GM12878 (cell line): ENCODE measurements around the gene ZNF148. TPM values are rescaled to one million over a fixed set of nuclear protein-coding genes. Genes with fewer than 3 reads are reported as not detected.

Experiments used
- ATAC-seq: fragments of 200-7000 bp; cut with Tn5 transposase; 3 replicates; pipeline ENCODE4 v1.9.1; 2020; ENCODE audit warnings: mild to moderate bottlenecking, moderate library complexity
- BruUV-seq: library from RNA; stranded (reverse); fragments of 400-500 nt; replicated peaks from 2 replicates; lab custom pipeline; 2021; lab: Mats Ljungman, UMichigan
- CTCF ChIA-PET: fragments of 300-600 bp; sonication (Branson Sonifier 250); formaldehyde crosslinking; extraction: SDS; loops from one replicate; lab custom pipeline; 2021; ENCODE audit warnings: inconsistent platforms; lab: Yijun Ruan, JAX
- POLR2A ChIA-PET: fragments of 350-600 bp; formaldehyde crosslinking; extraction: SDS; loops from one replicate; lab custom pipeline; 2021; ENCODE audit warnings: inconsistent platforms; lab: Charles Lee
- RAD21 ChIA-PET: fragments of 300-600 bp; sonication (Branson Sonifier 250); formaldehyde crosslinking; loops from one replicate; lab custom pipeline; 2023; ENCODE audit warnings: antibody characterized with exemption; ENCODE audit not compliant: unreplicated experiment; lab: Charles Lee
- SMC1A ChIA-PET: fragments of 300-600 bp; sonication (Branson Sonifier 250); formaldehyde crosslinking; loops from one replicate; lab custom pipeline; 2023; ENCODE audit not compliant: unreplicated experiment, uncharacterized antibody; lab: Charles Lee
- DNase-seq: peaks from one replicate; pipeline ENCODE4 v3.0.0-alpha.2; 2011; ENCODE audit warnings: low read depth, low spot score
- FAIRE-seq: peaks from 3 replicates; lab custom pipeline; 2011; peaks lifted over from hg19 to GRCh38; lab: Jason Lieb, UNC
- H2AFZ ChIP-seq: 2 replicates; pipeline ENCODE4 v1.6.0; 2011; ENCODE audit warnings: low read depth, low read length, control low read depth; ENCODE audit not compliant: control insufficient read depth
- H3K27ac ChIP-seq: 2 replicates; pipeline ENCODE4 v1.5.1; 2011; ENCODE audit warnings: control low read depth; ENCODE audit not compliant: control insufficient read depth, insufficient read depth
- H3K27me3 ChIP-seq, 2 experiments: replicated peaks in 1 of 2; 2 replicates each; pipeline versions ENCODE4 v1.6.0 to v1.6.1; 2011; ENCODE audit warnings: low read length in 1 of 2; ENCODE audit not compliant: control insufficient read depth in 2 of 2, insufficient read depth in 2 of 2
- H3K36me3 ChIP-seq, 2 experiments: 2 replicates each; pipeline ENCODE4 v1.5.1; 2011; ENCODE audit warnings: low read length in 1 of 2; ENCODE audit not compliant: control insufficient read depth in 2 of 2, insufficient read depth in 2 of 2
- H3K4me1 ChIP-seq: 2 replicates; pipeline ENCODE4 v1.6.1; 2011; ENCODE audit warnings: mild to moderate bottlenecking, low read length, moderate library complexity, mixed read lengths; ENCODE audit not compliant: control insufficient read depth, insufficient read depth
- H3K4me2 ChIP-seq: 2 replicates; pipeline ENCODE4 v1.6.0; 2011; ENCODE audit warnings: control low read depth; ENCODE audit not compliant: control insufficient read depth, insufficient read depth
- H3K4me3 ChIP-seq: fragments of 200-600 bp; sonication (generic); 2 replicates; pipeline ENCODE4 v1.5.1; 2016
- H3K79me2 ChIP-seq: 2 replicates; pipeline ENCODE4 v1.6.0; 2011; ENCODE audit warnings: low read length; ENCODE audit not compliant: control insufficient read depth, insufficient read depth
- H3K9ac ChIP-seq: 2 replicates; pipeline ENCODE4 v1.8.0; 2011; ENCODE audit warnings: low read length, control low read depth, mixed read lengths; ENCODE audit not compliant: control insufficient read depth, insufficient read depth
- H3K9me3 ChIP-seq: replicated peaks from 3 replicates; pipeline ENCODE4 v1.5.1; 2011; ENCODE audit warnings: mild to moderate bottlenecking, low read length; ENCODE audit not compliant: control insufficient read depth, insufficient read depth
- H4K20me1 ChIP-seq: 2 replicates; pipeline ENCODE4 v1.6.0; 2011; ENCODE audit not compliant: control insufficient read depth, insufficient read depth
- ATF7 ChIP-seq: fragments of 450-650 bp; IDR thresholded peaks from 2 replicates; pipeline ENCODE4 v1.6.1; 2016; ENCODE audit warnings: low read depth, mild to moderate bottlenecking
- CBX3 ChIP-seq: fragments of 200-600 bp; sonication (generic); IDR thresholded peaks from 2 replicates; pipeline ENCODE4 v1.6.1; 2016; ENCODE audit warnings: low read depth, borderline replicate concordance
- EZH2 ChIP-seq: IDR thresholded peaks from 2 replicates; pipeline ENCODE4 v1.6.1; 2012; ENCODE audit warnings: low read depth, mild to moderate bottlenecking, control low read depth, inconsistent platforms, low read length, borderline replicate concordance; ENCODE audit not compliant: control insufficient read depth
- IRF4 ChIP-seq: IDR thresholded peaks from 2 replicates; pipeline ENCODE4 v1.6.1; 2011; ENCODE audit warnings: low read depth, low read length
- JUNB ChIP-seq: IDR thresholded peaks from 2 replicates; pipeline ENCODE4 v1.6.1; 2016; ENCODE audit warnings: antibody characterized with exemption, mild to moderate bottlenecking
- JUND ChIP-seq: IDR thresholded peaks from 2 replicates; pipeline ENCODE4 v1.6.1; 2012; ENCODE audit warnings: low read depth, mild to moderate bottlenecking, low read length, improper control_type of control experiment, moderate library complexity
- KDM1A ChIP-seq: fragments of 200-600 bp; sonication (generic); IDR thresholded peaks from 2 replicates; pipeline ENCODE4 v1.6.1; 2016; ENCODE audit warnings: borderline replicate concordance
- NFYA ChIP-seq: IDR thresholded peaks from 2 replicates; pipeline ENCODE4 v1.6.1; 2011; ENCODE audit warnings: low read depth, mild to moderate bottlenecking, low read length, improper control_type of control experiment, borderline replicate concordance
- NR2F1 ChIP-seq: fragments of 450-650 bp; conservative IDR thresholded peaks from 2 replicates; pipeline ENCODE4 v1.6.1; 2017; ENCODE audit warnings: mild to moderate bottlenecking
- POLR2AphosphoS5 ChIP-seq: IDR thresholded peaks from 2 replicates; pipeline ENCODE4 v1.6.1; 2011; ENCODE audit warnings: mild to moderate bottlenecking, low read length, inconsistent platforms
- RAD21 ChIP-seq: IDR thresholded peaks from 2 replicates; pipeline ENCODE4 v1.6.1; 2011; ENCODE audit warnings: mild to moderate bottlenecking, low read depth, low read length, moderate library complexity; ENCODE audit not compliant: insufficient read depth
- RCOR1 ChIP-seq: conservative IDR thresholded peaks from 2 replicates; pipeline ENCODE4 v1.6.1; 2012; ENCODE audit warnings: low read depth, low read length, improper control_type of control experiment
- RELA ChIP-seq: fragments of 450-650 bp; IDR thresholded peaks from 2 replicates; pipeline ENCODE4 v1.8.0; 2014; ENCODE audit warnings: borderline replicate concordance; ENCODE audit not compliant: partially characterized antibody
- SP1 ChIP-seq: IDR thresholded peaks from one replicate; pipeline ENCODE4 v1.6.1; 2011; ENCODE audit warnings: low read depth, low read length
- STAT3 ChIP-seq: IDR thresholded peaks from 2 replicates; pipeline ENCODE4 v1.6.1; 2011; ENCODE audit warnings: low read depth, low read length, improper control_type of control experiment
- ZNF217 ChIP-seq: fragments of 450-650 bp; IDR thresholded peaks from 2 replicates; pipeline ENCODE4 v1.6.1; 2017; ENCODE audit warnings: antibody characterized with exemption, mild to moderate bottlenecking
- WGBS: methylation state at CpG from one replicate; pipeline ENCODE4 v1.1.6; 2016; ENCODE audit warnings: low lambda C conversion rate; ENCODE audit not compliant: insufficient replicate concordance, insufficient coverage; ENCODE audit errors: missing lambda C conversion rate; 5-methylcytosine and 5-hydroxymethylcytosine counted together
- in situ Hi-C: fragments of 300-500 bp; cut with MboI; formaldehyde crosslinking; loops from 9 replicates; pipeline ENCODE4 v1.14.3; 2018; ENCODE audit warnings: mixed read lengths
- intact Hi-C: fragments of 100-400 bp; cut with micrococcal nuclease; formaldehyde crosslinking; loops from one replicate; pipeline ENCODE4 v1.14.2; 2022; ENCODE audit not compliant: unreplicated experiment
- polyA plus RNA-seq, 11 experiments: library from polyadenylated mRNA; depleted of rRNA in 4 of 11; unstranded in 6 of 11; stranded (reverse) in 5 of 11; fragments of >200 nt; fragmentation: Nextera tagmentation in 4 of 11; fragmentation: Illumina TruSeq in 1 of 11; extraction: Ambion mirVana in 4 of 11; extraction: Trizol in 1 of 11; gene quantifications; 1 replicate in 1 of 11; 2 replicates in 10 of 11; pipeline versions ENCODE4 v1.2.1 to v1.2.3, GENCODE V29; 2011 to 2016; ENCODE audit warnings: inconsistent platforms in 2 of 11, missing spikeins in 2 of 11, low read depth in 1 of 11
- total RNA-seq, 4 experiments: library from RNA; depleted of rRNA in 3 of 4; stranded (reverse); fragments of >200 nt in 3 of 4; fragmentation: Illumina TruSeq in 1 of 4; extraction: Trizol in 1 of 4; gene quantifications; 2 replicates each; pipeline versions ENCODE4 v1.2.1 to v1.2.3, GENCODE V29; 2013 to 2021
- TF ChIP-seq, protein P1 (sequence below): IDR thresholded peaks from 2 replicates; pipeline ENCODE4 v1.6.1; 2012; ENCODE audit warnings: low read depth, low read length, improper control_type of control experiment

The ZNF148 gene
- total and polyA plus RNA-seq, 10 of the 15 experiments (the other 5 are each of a cell fraction or from before 2014, with no cell fraction given): 8.6 to 40.4 (median 26.7) TPM

DNA sequence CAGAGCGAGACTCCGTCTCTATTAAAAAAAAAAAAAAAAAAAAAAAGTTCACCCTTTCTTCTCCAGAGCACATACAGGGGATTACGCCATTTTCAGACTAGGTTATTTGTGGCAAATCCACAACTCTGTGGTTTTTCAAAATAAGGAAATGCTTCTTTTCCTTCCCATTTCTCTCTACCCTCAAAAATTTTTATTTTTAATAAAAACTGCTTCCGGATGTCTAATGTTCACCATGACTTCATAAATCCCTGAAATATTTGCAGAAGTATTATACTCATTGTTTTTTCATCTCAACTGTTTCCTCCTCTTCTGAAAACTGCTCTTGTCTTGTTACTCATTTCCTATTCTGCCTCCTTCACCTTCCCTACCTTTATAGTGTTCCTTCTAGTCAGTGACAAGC is 117.6 kb downstream of the ZNF148 start:
- Histone ChIP-seq H2AFZ (no peak overlapping the region), H3K27ac (no peak overlapping the region), H4K20me1 (no peaks in the 10 kb centered on the region), H3K9me3 (no peaks in the 10 kb centered on the region; the same call in none of the 3 replicates), H3K4me3 (no peak overlapping the region), H3K4me2 (no peak overlapping the region), H3K79me2 (no peaks in the 10 kb centered on the region), H3K27me3 (no peaks in the 10 kb centered on the region), H3K9ac (no peak overlapping the region), H3K36me3 (peaks cover 0 to 4% of the 10 kb centered on the region in 2 experiments; a peak in 1 of 4 replicates), H3K4me1 (no peaks in the 10 kb centered on the region)
- ChIA-PET CTCF (no interaction called here), SMC1A (no interaction called here), POLR2A (no interaction called here), RAD21 (no interaction called here)
- no peak for ATAC-seq
- in situ Hi-C loops (no loop called here), intact Hi-C loops (no loop called here)
- WGBS: 100% methylated on average over 2 of the region's 4 CpGs
- no peak for DNase-seq
- FAIRE-seq: no peak
- TF ChIP-seq JUND (no peak), KDM1A (no peak), SP1 (no peak), STAT3 (no peak), EZH2 (no peak), RCOR1 (no peak), IRF4 (no peak), POLR2AphosphoS5 (no peak), RAD21 (no peak), RELA (no peak), NFYA (no peak), CBX3 (no peak), ATF7 (no peak), ZNF217 (no peak), JUNB (no peak), NR2F1 (no peak)
- TF ChIP-seq, protein P1, sequence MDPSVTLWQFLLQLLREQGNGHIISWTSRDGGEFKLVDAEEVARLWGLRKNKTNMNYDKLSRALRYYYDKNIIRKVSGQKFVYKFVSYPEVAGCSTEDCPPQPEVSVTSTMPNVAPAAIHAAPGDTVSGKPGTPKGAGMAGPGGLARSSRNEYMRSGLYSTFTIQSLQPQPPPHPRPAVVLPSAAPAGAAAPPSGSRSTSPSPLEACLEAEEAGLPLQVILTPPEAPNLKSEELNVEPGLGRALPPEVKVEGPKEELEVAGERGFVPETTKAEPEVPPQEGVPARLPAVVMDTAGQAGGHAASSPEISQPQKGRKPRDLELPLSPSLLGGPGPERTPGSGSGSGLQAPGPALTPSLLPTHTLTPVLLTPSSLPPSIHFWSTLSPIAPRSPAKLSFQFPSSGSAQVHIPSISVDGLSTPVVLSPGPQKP: no peak
- BruUV-seq: no TSS peak
